Measurements from ENCODE around the gene CTTNBP2NL. TPM values are rescaled to one million over a fixed set of nuclear protein-coding genes. Genes with fewer than 3 reads are reported as not detected.

The CTTNBP2NL gene
- total RNA-seq, 4 donors from 2014 or later, result 23.0 to 58.3 (median 31.5) TPM

- TF ChIP-seq, protein P1, sequence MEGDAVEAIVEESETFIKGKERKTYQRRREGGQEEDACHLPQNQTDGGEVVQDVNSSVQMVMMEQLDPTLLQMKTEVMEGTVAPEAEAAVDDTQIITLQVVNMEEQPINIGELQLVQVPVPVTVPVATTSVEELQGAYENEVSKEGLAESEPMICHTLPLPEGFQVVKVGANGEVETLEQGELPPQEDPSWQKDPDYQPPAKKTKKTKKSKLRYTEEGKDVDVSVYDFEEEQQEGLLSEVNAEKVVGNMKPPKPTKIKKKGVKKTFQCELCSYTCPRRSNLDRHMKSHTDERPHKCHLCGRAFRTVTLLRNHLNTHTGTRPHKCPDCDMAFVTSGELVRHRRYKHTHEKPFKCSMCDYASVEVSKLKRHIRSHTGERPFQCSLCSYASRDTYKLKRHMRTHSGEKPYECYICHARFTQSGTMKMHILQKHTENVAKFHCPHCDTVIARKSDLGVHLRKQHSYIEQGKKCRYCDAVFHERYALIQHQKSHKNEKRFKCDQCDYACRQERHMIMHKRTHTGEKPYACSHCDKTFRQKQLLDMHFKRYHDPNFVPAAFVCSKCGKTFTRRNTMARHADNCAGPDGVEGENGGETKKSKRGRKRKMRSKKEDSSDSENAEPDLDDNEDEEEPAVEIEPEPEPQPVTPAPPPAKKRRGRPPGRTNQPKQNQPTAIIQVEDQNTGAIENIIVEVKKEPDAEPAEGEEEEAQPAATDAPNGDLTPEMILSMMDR (IDR thresholded peaks at IDR 0.05), result no peak
These were observed 6.9 kb downstream of the CTTNBP2NL start for GRCh38 chr1:112402682-112403643.

GRCh38 chr1:112406771-112407170 is 10.8 kb downstream of the CTTNBP2NL start:
- TF ChIP-seq, protein P1 (IDR thresholded peaks at IDR 0.05), result no peak
- no peak for DNase-seq (ENCODE audit: low spot score)
- ATAC-seq (ENCODE audit: low FRiP score), result no peak

More at GRCh38 chr1:112402682-112403643, 6.9 kb downstream of the CTTNBP2NL start:
- DNase-seq (ENCODE audit: low spot score) (no peak), ATAC-seq (ENCODE audit: low FRiP score) (no peak)

DNA sequence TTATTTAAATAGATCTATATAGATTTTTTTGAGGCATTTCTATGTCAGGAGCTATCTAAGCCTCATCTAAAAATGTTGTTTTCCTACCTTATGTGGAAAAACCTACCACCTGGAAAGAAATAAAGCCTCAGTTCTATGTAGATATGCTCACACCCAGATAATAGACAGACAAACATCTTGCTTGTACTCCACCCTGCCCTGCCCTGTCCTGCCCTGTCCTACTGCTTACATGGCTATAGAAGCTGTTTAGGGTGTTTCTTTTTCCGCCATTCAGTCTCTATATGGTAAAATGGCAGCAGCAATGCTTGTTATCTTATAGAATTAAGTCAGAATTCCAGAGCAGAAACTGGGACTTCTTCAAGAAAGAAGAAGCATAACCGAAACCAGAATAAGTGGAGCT is 13.4 kb downstream of the CTTNBP2NL start:
- DNase-seq (ENCODE audit: low spot score) (no peak), ATAC-seq (ENCODE audit: low FRiP score) (no peak)
- TF ChIP-seq, protein P1 (IDR thresholded peaks at IDR 0.05), result no peak

DNA sequence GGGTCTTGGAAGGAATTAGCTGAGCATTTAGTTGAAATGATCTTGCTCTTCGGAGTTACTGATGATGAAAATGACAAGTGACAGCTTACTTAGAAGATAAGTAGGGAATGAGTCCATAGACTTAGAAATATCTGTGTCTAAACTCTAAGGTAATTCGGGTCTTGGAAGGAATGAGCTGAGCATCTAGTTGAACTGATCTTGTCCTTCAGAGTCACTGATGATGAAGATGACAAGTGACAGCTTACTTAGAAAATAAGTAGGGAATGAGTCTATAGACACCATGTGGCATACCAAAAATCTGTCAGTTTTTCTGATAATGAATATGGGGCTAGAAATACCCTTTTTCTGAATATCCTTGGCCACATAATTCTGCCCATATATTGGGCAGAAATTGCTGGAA is 14.7 kb downstream of the CTTNBP2NL start:
- DNase-seq (ENCODE audit: low spot score) (no peak), ATAC-seq (ENCODE audit: low FRiP score) (no peak)
- TF ChIP-seq, protein P1 (IDR thresholded peaks at IDR 0.05), result no peak

- no peak for ATAC-seq (ENCODE audit: low FRiP score)
- TF ChIP-seq, protein P1 (IDR thresholded peaks at IDR 0.05), result no peak
- no peak for DNase-seq (ENCODE audit: low spot score)
These were observed 21.3 kb downstream of the CTTNBP2NL start for GRCh38 chr1:112417271-112417670.

- DNase-seq (ENCODE audit: low spot score) (no peak), ATAC-seq (ENCODE audit: low FRiP score) (no peak)
- TF ChIP-seq, protein P1 (IDR thresholded peaks at IDR 0.05), result no peak
These were observed 22.3 kb downstream of the CTTNBP2NL start for GRCh38 chr1:112418099-112418892.
